ENCODE data around the gene LRP6.
A peak's percentile ranks its signal among the peaks of the same experiment; 100 is the strongest.
"Not testable (repeated sequence)": the region's sequence is repeated elsewhere in the genome, so short reads cannot be mapped to it uniquely, and the experiment has no call there.

LRP6 gene

GRCh38 chr12:12121061-12121460, 145.8 kb downstream of the LRP6 start:
- DNase-seq (ENCODE audit: low spot score), result no peak

- no peak for DNase-seq (ENCODE audit: low spot score)
Measured at GRCh38 chr12:12116677-12117076, 150.2 kb downstream of the LRP6 start.

DNA sequence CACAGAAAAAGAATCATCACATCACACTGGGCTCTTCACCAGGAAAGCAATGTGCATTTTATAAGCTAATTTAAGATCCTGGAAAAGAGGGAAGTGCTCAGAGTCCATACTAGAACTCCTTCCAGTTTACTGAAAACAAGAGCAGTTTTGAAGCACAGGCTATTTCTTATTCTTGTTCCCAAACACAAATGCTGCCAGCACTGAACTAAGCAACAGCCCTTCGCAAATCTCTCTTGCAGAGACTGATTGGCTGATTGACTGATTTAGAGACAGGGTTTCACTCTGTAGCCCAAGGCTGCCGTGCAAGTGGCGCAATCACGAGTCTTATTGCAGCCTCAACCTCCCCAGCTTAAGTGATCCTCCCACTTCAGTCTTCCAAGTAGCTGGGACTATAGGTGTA, 151.3 kb downstream of the LRP6 start:
- no peak for DNase-seq (ENCODE audit: low spot score)

DNA sequence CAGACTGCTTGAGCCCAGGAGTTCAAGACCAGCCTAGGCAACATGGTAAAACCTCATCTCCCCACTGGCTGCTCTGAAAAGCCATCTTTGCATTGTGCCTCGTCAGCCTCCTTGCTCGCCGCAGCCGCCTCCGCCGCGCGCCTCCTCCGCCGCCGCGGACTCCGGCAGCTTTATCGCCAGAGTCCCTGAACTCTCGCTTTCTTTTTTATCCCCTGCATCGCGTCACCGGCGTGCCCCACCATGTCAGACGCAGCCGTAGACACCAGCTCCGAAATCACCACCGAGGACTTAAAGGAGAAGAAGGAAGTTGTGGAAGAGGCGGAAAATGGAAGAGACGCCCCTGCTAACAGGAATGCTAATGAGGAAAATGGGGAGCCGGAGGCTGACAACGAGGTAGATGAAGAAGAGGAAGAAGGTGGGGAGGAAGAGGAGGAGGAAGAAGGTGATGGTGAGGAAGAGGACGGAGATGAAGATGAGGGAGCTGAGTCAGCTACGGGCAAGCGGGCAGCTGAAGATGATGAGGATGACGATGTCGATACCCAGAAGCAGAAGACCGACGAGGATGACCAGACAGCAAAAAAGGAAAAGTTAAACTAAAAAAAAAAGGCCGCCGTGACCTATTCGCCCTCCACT, 155.8 kb downstream of the LRP6 start:
- not testable (repeated sequence) for DNase-seq (ENCODE audit: low spot score)

DNA sequence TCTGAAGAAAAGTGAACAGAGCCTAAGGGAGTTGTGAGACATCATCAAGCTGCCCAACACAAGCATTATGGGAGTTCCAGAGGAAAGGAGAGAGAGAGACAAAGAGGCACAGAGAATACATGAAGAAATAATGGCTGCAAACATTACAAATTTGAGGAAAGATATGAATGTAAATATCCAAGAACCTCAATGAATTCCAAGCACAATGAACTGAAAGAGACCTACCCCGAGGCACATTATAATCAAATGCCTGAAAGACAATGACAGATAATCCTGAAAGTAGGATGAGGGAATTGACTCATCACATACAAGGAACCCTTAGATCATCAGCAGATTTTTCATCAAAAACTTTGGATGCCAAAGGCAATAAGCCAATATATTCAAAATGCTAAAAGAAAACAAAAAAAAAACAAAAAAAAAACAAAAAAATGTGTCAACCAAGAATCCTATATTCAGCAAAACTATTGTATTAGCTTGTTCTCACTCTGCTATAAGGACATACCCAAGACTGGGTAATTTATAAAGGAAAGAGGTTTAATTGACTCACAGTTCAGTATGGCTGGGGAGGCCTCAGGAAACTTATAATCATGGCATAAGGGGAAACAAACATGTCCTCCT, 158.3 kb downstream of the LRP6 start:
- DNase-seq (ENCODE audit: low spot score), result no peak

GRCh38 chr12:12107678-12108077, 159.2 kb downstream of the LRP6 start:
- no peak for DNase-seq (ENCODE audit: low spot score)

GRCh38 chr12:12099102-12099501, 167.7 kb downstream of the LRP6 start:
- DNase-seq (ENCODE audit: low spot score), result no peak

- DNase-seq (ENCODE audit: low spot score), result no peak
Measured at GRCh38 chr12:12098691-12099015, 168.2 kb downstream of the LRP6 start.

DNA sequence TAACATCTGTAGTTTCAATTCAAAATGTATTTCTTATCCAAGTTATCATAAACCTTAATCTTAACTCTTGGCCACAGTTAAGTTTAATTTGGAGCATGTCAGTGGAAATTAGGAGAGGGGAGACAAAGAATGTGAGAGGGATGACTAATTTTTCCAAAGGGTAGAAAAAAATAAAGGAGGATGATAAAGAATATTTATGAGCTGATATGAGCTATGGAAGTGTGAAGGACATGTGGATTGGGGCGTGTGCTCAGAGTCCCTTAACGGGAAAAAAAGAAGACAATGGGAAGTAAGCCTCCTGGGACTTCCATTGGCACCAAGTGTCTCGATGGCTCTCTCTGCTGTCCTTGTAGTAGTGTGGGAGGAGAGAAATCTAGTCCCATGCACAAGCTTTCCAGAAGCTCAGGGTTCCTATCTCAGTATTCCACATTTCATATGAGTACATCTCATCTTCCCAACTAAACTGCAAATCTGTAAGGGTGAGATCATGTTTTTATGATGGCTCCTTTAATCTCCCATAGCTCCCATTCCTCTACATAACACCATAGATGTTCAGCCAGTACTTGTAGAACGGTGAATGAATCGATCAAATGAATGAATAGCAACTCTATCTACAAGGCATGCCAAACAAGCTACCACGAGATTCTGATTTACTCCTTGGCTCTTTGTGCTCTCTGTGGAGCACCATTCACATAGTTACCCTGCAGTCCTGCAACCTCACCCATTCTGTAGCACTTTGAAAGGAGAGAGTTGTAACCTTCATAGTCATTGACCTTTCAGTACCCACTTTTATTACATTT, 168.8 kb downstream of the LRP6 start:
- no peak for DNase-seq (ENCODE audit: low spot score)

GRCh38 chr12:12095021-12095420, 171.8 kb downstream of the LRP6 start:
- DNase-seq (ENCODE audit: low spot score), result no peak

- DNase-seq (ENCODE audit: low spot score), result no peak
Measured at GRCh38 chr12:12094481-12094880, 172.4 kb downstream of the LRP6 start.

DNA sequence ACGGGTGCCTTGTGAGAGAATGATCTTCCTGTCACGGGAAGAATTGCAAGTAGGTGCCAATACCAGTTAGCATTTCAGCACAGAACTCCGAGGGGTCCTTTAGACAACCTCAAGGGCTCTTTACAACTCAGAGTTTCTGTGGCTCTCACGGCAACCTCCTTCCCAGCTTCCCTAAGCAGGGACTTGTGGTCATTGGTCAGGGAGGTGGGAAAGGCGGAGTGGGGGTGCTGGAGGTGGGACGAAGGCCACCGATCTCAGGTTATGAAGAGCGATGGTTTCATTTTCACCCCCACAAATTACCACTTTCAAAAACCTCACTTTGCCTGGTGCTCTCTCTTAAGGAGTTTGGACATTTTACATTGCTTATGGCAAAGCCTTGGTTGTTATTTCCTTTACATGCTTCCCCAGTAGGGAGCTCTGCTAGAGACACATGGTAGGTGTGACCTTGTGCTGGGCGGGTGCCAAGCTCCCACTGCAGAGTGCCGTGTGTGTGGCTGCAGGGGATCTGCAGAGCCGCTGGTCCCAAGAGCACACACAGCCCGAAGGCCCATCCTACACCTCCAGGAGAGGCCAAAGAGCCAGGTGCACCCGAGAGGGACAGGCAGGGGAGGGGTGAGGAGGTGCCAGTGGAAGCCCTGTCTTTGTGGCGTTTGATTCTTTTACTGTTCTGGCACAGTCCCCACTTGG, 174.7 kb downstream of the LRP6 start:
- no peak for DNase-seq (ENCODE audit: low spot score)

DNA sequence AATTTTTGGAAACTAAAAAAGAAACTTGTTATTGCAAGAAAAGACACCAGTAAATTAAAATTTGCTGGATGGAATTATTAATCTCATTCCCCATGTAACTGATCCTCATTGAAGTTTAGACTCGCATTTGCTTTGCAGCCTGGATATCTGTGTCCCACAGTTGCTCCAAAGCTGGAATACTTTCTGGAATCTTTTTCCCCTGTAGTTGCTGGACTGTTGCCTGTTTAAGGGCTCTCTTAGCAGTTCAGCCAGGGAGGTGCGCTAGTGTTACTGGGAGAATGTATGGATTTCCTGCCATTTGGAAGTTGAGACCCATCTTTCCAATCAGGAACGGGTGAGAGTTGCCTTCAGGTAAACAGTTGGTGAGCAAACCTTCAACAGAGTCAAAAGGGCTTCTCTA, 175.8 kb downstream of the LRP6 start:
- no peak for DNase-seq (ENCODE audit: low spot score)

- DNase-seq (ENCODE audit: low spot score), result peak; percentile 30
Measured at GRCh38 chr12:12088761-12089160, 178.1 kb downstream of the LRP6 start.

GRCh38 chr12:12088147-12088546, 178.7 kb downstream of the LRP6 start:
- DNase-seq (ENCODE audit: low spot score), result no peak

GRCh38 chr12:12087693-12088034, 179.2 kb downstream of the LRP6 start:
- no peak for DNase-seq (ENCODE audit: low spot score)

DNA sequence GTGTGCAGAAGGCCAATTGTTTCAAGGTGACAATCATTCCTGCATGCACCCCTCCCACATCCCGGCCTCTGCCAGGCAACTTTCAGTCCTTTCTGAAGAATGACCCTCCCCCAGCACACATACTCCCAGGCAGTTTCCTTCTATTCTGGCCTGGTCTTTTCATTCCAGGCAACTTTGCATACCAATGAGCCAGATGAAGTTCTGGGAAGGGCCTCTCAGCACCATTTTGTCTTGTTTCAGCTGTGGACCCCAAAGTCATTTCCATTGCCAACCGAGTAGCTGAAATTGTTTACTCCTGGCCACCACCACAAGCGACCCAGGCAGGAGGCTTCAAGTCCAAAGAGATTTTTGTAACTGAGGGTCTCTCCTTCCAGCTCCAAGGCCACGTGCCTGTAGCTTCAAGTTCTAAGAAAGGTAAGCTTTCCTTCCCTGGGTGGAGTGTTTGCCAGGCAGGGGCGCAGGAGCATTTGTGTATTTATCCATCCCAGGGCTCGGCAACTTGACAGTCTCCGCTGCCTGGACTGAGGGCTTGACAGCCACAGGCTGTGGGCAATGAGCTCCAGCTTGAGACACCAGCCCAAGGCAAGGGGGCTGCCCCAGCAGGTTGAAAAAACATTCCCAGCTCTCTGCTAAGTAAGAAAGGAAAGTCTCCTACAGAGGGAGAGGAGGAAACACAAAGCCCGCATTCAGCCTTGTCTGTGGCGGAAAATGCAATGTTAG, 179.7 kb downstream of the LRP6 start:
- DNase-seq (ENCODE audit: low spot score), result no peak

GRCh38 chr12:12086362-12086761, 180.5 kb downstream of the LRP6 start:
- no peak for DNase-seq (ENCODE audit: low spot score)

GRCh38 chr12:12083688-12084087, 183.2 kb downstream of the LRP6 start:
- no peak for DNase-seq (ENCODE audit: low spot score)

DNA sequence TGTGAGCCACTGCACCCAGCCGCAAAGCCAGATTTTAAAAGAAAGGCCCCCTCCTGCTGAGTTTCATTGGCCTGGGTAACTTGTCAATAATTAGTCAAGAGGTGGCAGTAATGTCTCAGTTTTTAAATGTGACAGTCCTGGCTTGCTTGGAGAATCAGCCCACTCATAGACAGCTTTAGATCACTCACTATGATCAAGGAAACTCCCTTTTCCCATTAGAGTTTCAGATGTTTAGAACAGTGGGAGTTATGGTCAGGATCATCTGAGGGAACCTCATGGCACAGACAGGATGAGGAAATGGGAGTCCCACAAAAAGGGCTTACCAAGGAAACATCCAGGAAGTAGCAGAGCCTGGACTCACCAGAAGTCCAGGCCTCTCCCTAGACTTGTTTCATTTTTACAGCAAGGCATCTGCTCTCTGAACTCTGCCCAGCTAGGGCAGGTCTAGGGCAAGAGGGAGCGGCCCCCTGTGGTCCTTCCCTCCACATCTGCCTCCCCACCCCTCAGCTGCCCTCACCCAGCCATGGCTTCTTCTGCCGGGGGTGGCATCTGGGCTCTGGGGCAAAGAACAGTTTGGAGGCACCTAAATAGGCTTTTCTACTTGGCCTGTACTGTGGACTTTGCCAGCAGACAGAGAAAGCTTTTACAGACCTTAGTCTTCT, 184.9 kb downstream of the LRP6 start:
- peak; percentile 84 for DNase-seq (ENCODE audit: low spot score)

DNA sequence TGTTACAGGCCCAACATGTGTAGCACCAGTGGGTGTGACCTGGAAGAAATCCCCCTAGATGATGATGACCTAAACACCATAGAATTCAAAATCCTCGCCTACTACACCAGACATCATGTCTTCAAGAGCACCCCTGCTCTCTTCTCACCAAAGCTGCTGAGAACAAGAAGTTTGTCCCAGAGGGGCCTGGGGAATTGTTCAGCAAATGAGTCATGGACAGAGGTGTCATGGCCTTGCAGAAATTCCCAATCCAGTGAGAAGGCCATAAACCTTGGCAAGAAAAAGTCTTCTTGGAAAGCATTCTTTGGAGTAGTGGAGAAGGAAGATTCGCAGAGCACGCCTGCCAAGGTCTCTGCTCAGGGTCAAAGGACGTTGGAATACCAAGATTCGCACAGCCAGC, 187.6 kb downstream of the LRP6 start:
- DNase-seq (ENCODE audit: low spot score), result peak; percentile 44

Measured in GM03348 (cell line).